ENCODE measurements around the gene SOX14. TPM values are rescaled to one million over a fixed set of nuclear protein-coding genes. Genes with fewer than 3 reads are reported as not detected.
A peak's percentile ranks its signal among the peaks of the same experiment; 100 is the strongest.

Gene SOX14
- total RNA-seq, 1 donor from 2014 or later, result 0.72 TPM

- peak; percentile 10 for DNase-seq (ENCODE audit: low spot score)
These were observed 4.5 kb downstream of the SOX14 start for GRCh38 chr3:137768361-137769321.

GRCh38 chr3:137769322-137770065 is 5.4 kb downstream of the SOX14 start:
- DNase-seq (ENCODE audit: low spot score), result no peak

GRCh38 chr3:137770066-137770834 is 6.1 kb downstream of the SOX14 start:
- peak; percentile 12 for DNase-seq (ENCODE audit: low spot score)

- no peak for DNase-seq (ENCODE audit: low spot score)
These were observed 6.8 kb downstream of the SOX14 start for GRCh38 chr3:137770835-137771399.

- DNase-seq (ENCODE audit: low spot score), result no peak
These were observed 7.5 kb downstream of the SOX14 start for GRCh38 chr3:137771401-137772213.

- DNase-seq (ENCODE audit: low spot score), result no peak
These were observed 8.3 kb downstream of the SOX14 start for GRCh38 chr3:137772214-137772955.

- no peak for DNase-seq (ENCODE audit: low spot score)
These were observed 14.8 kb downstream of the SOX14 start for GRCh38 chr3:137778941-137779340.

- no peak for DNase-seq (ENCODE audit: low spot score)
These were observed 23.4 kb downstream of the SOX14 start for GRCh38 chr3:137787529-137787928.

GRCh38 chr3:137789236-137789635 is 25.1 kb downstream of the SOX14 start:
- DNase-seq (ENCODE audit: low spot score), result no peak

- DNase-seq (ENCODE audit: low spot score), result peak; percentile 56
These were observed 28.6 kb downstream of the SOX14 start for GRCh38 chr3:137792626-137793271.

GRCh38 chr3:137796993-137797392 is 32.9 kb downstream of the SOX14 start:
- DNase-seq (ENCODE audit: low spot score), result no peak

GRCh38 chr3:137803215-137803614 is 39.1 kb downstream of the SOX14 start:
- no peak for DNase-seq (ENCODE audit: low spot score)

- DNase-seq (ENCODE audit: low spot score), result no peak
These were observed 43.9 kb downstream of the SOX14 start for GRCh38 chr3:137807998-137808397.

- no peak for DNase-seq (ENCODE audit: low spot score)
These were observed 45.4 kb downstream of the SOX14 start for GRCh38 chr3:137809509-137809908.

GRCh38 chr3:137812023-137812422 is 47.9 kb downstream of the SOX14 start:
- DNase-seq (ENCODE audit: low spot score), result no peak

GRCh38 chr3:137815251-137815650 is 51.1 kb downstream of the SOX14 start:
- no peak for DNase-seq (ENCODE audit: low spot score)

All from umbilical cord (tissue), 2 donors.